GM15510 (cell line): Measurements from ENCODE around the gene CRACR2B.

Source experiments
- POLR2A ChIP-seq: IDR thresholded peaks from 3 replicates; pipeline ENCODE4 v1.6.1; 2011; ENCODE audit warnings: borderline replicate concordance; ENCODE audit not compliant: insufficient read length; ENCODE audit errors: extremely low read depth

Gene CRACR2B

GRCh38 chr11:866481-866880 is 38.8 kb downstream of the CRACR2B start:
- TF ChIP-seq POLR2A = no peak

DNA sequence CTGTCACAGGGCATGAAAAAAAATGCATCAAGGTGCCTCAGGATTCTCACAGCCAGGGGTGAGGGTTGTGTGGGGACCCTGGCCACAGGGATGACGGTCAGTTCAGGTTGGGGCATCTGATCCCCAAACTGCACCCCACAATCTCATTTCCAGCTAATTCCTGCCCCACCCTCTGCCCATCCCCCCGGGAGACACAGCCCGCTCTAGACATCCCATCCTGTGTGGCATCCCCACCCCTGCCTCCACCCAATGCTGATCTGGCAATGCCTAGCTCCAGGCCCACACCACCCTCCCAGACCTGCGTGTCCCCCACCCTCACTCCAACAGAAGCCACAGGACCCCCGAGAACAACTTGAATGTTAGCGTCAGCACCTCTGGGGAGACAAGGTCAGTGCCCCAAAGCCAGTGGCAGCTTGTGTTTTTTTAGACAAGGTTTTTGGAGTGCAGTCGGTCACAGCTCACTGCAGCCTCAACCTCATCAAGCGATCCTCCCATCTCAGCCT is 40.2 kb downstream of the CRACR2B start:
- no peak for TF ChIP-seq POLR2A

- no peak for TF ChIP-seq POLR2A
These were observed 40.7 kb downstream of the CRACR2B start for GRCh38 chr11:868394-868793.

GRCh38 chr11:868802-869201 is 41.1 kb downstream of the CRACR2B start:
- TF ChIP-seq POLR2A = no peak

DNA sequence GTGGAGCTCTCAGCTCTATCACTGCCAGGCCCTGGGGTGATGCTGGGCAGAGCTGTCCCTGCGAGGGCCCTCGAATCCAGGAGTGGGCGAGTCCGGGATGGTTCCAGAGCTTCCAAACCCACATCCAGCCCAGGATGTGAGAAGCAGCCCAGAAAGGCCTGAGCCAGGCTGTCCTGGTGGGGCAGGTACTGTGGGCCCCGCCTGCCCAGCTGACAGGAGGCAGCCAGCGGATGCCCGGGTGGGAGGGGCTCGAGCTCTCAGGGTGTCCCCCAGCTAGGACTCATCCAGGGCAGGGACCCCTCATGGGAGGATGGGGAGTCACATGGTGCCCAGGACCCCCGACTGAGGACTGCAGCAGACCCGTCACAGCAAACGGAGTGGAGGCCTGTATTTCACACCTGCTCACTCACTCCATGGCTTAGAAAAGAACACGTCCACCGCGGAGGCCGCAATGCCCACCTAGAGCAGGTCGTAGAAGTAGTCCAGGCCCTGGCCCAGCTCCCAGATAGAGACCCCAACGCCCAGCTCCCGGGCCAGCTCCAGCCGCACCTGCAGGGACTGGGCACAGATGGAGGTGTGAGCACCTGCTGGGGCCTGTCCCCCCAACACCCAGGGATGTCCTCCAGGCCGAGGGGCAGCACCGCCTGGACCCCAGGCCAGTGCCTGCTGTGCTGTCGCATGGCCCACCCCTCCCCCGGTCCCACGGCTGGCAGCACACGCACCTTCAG is 41.8 kb downstream of the CRACR2B start:
- no peak for TF ChIP-seq POLR2A

DNA sequence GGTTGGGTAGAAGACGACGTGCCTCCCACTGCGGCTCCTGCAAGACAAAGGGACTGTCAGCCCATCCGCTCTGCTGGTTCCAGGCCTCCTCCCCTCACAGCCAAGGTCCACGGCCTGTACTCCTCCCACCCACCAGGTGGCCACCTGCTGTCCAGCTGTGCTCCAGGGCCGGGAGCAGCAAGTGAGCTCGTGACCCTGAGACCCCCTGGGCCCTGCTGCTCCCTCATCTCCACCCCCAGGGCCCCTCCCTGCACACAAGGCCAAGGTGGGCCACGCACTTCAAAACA is 42.4 kb downstream of the CRACR2B start:
- no peak for TF ChIP-seq POLR2A

DNA sequence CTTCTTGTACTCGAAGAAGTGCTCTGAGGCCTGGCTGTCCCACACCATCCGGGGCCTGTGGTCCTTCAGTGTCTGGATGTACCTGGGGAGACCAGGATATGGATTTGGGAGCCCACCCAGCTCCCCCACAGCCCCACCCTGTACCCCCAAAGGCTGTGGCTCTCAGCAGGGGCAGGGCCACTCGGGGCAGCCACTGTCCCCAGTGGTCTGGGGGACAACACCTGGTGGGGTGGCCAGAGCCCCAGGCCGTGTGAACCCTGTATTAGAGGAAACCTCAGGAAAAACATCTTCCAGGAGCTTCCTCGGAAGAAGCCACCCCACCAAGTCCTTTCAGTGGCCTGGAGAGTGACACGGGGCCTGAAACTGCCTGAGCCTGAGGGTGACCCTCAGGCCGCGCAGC is 42.7 kb downstream of the CRACR2B start:
- no peak for TF ChIP-seq POLR2A

DNA sequence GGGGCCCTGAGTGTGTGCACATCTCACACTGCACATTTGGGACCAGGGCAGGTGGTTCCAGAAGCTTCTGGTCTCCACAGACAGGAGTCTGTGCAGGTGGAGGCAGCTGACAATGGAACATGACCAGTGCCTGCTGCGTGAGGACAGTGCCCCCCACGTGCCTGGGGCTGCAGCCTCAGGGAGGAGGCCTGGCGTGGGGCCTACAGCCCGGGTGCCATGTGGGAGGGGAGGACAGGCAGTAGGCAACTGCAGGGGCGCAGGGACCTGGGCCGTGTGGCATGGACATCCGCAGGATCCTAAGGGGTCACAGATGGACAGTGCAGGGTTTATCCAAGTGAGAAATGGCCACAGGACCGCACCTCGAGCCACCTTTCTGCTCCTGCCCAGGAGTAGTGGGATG is 43.8 kb downstream of the CRACR2B start:
- TF ChIP-seq POLR2A = no peak

DNA sequence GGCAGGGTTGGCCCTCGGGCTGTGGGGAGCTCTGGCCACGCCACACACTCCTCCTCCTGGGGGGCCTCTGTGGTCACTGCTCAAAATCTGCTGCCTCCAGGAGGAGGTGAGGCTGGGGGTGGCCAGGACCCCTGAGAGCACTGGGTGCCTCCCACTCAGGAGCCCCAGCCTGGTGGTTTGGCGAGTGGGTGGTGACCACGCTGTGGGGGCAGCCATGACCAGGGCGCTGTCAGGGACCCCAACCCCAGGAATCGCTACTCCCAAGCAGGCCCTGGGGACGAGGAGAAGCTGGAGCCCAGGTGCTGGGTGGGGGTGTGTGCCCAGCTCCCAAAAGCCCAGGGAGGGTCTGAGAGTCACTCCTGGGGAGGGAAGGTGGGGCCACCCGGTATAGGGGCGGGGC is 45.1 kb downstream of the CRACR2B start:
- TF ChIP-seq POLR2A = no peak

- TF ChIP-seq POLR2A = no peak
These were observed 46.0 kb downstream of the CRACR2B start for GRCh38 chr11:873706-874105.

DNA sequence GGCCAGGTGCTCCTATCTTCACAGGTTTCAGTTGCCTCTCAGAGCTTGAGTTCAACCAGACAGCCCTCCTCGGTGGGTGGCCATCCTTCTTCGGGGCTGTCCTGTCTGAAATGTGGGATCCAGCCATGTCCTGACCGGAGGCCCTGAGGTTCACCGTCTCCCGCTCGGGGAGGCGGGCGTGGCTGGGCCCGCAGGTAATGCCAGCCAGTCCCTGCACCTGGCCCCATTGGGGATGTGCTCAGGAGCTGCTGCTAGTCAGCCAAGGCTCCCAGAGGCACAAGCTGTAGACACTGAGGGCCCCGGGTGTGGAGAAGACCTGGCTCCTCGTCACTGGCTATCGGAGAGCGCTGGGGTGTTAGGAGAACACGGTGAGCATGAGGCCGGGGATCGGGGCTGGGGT is 47.5 kb downstream of the CRACR2B start:
- no peak for TF ChIP-seq POLR2A

- TF ChIP-seq POLR2A = no peak
These were observed 48.1 kb downstream of the CRACR2B start for GRCh38 chr11:875769-876301.

GRCh38 chr11:876545-876944 is 48.8 kb downstream of the CRACR2B start:
- no peak for TF ChIP-seq POLR2A

- TF ChIP-seq POLR2A = no peak
These were observed 49.8 kb downstream of the CRACR2B start for GRCh38 chr11:877565-877964.

GRCh38 chr11:880447-880846 is 52.7 kb downstream of the CRACR2B start:
- TF ChIP-seq POLR2A = no peak
